Activated T-cell treated with anti-CD3 and anti-CD28 coated beads, Interleukin-2, amount 50 U/mL, for 24 hours (primary cell): ENCODE data around the gene DNAAF1.
A peak's percentile ranks its signal among the peaks of the same experiment; 100 is the strongest.

Source experiments
- DNase-seq: peaks from one replicate; pipeline ENCODE4 v3.0.0-alpha.2; 2020
- H3K27ac Mint-ChIP-seq: 2 replicates; pipeline ENCODE4 v1.8.0; 2020; ENCODE audit warnings: mild to moderate bottlenecking, mixed read lengths
- H3K27me3 Mint-ChIP-seq: 2 replicates; pipeline ENCODE4 v1.8.0; 2020; ENCODE audit warnings: mixed read lengths
- H3K36me3 Mint-ChIP-seq: 2 replicates; pipeline ENCODE4 v1.8.0; 2020; ENCODE audit warnings: low read depth, mixed read lengths
- H3K4me1 Mint-ChIP-seq: 2 replicates; pipeline ENCODE4 v1.8.0; 2020; ENCODE audit warnings: low read depth, mixed read lengths
- H3K4me3 Mint-ChIP-seq: 2 replicates; pipeline ENCODE4 v1.8.0; 2020; ENCODE audit warnings: mild to moderate bottlenecking, moderate library complexity, mixed read lengths
- H3K9me3 Mint-ChIP-seq: 2 replicates; pipeline ENCODE4 v1.8.0; 2020; ENCODE audit warnings: mixed read lengths

Gene DNAAF1

DNA sequence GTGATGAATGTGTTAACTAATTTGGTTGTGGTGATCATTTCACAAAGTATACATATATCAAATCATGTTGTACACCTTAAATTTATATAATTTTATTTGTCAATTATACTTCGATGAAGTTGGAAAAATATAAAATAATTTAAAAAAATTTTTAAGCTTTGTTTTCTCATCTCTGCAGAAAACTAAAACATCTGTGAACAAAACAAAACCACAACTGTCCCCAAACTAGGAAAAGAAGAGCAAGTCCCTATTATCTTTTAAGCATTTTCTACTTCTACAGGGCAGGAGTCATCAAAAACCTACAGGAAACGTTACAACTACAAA is 6.6 kb upstream of the DNAAF1 start:
- Mint-ChIP-seq H3K27me3 (no peaks in the 10 kb centered on the region), H3K4me3 (no peak overlapping the region), H3K9me3 (no peaks in the 10 kb centered on the region), H3K27ac (peak overlapping the region; percentile 72), H3K4me1 (peaks cover 56% of the 10 kb centered on the region), H3K36me3 (peaks cover 3% of the 10 kb centered on the region)
- DNase-seq: no peak

DNA sequence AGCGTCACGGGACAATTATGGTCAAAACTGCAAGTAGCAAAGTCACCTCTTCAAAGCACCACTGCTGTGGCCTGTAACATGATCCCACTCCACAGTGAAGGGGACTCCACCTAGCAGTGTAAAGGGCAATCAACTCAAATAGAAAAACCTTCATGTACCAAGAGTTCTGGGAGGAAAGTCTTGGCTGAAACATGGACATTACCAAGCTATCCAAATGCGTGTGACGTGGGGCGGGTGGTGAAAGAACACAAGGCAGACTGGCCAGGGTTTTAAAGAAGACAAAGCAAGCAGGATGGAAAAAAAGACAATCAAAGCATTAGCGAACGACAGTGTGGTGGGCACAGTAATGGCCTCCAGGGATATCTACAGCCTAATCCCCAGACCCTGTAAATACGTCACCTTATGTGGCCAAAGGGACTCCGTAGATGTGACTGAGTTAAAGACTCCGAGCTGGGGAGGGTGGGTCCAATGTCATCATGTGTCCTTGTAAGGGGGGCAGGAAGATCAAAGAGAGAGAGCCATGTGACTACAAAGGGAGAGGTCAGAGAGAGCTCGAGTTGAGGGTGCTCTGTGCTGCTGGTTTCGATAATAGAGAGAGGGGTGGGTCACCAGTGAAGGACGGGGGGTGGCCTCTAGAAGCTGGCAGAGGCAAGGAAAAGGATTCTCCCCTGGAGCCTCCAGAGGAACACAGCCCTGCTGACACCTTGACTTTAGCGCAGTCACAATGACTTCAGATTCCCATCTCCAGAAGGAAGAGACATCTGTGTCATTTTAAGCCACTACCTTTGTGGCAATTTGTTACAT is 6.1 kb upstream of the DNAAF1 start:
- H3K4me3 Mint-ChIP-seq: peak overlapping the region; percentile 2
- no peak for DNase-seq
- H3K27ac Mint-ChIP-seq: peak overlapping the region; percentile 72
- H3K4me1 Mint-ChIP-seq: peaks cover 57% of the 10 kb centered on the region
- peaks cover under 1% of the 10 kb centered on the region for H3K36me3 Mint-ChIP-seq
- H3K27me3 Mint-ChIP-seq: no peaks in the 10 kb centered on the region
- H3K9me3 Mint-ChIP-seq: no peaks in the 10 kb centered on the region

DNA sequence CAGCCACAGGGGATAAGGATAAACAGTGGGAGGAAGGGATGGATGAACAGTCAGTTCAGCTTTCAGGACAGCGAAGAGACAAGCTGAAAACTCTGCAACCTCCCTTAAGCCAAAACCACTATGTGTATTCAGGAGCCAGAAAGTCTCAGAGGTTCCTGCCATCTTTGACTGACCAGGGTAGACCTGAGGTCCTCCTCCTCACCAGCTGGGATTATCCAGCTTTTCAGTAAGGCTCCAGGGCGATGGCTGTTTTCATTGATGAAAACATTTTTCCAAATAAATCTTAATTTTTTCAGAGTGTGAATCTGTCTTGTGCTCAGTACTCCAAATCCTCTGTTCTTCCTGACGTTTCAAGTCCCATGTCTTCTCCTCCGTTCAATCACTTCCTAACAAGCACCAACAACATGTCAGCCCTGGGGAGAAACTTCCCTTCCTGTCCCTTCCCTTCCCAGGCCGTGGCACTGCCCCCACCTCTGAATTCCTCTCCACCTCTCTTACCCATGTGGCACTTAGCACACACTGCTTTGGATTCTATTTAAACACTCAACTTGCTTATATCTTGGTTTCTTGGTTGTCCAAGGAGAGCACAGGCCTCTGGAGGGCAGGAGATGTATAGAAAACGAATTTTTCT is 5.4 kb upstream of the DNAAF1 start:
- Mint-ChIP-seq H3K9me3 (no peaks in the 10 kb centered on the region), H3K4me3 (no peak overlapping the region), H3K36me3 (peaks cover 5% of the 10 kb centered on the region), H3K27me3 (no peaks in the 10 kb centered on the region), H3K4me1 (peaks cover 61% of the 10 kb centered on the region), H3K27ac (peak overlapping the region; percentile 30)
- DNase-seq: no peak

DNA sequence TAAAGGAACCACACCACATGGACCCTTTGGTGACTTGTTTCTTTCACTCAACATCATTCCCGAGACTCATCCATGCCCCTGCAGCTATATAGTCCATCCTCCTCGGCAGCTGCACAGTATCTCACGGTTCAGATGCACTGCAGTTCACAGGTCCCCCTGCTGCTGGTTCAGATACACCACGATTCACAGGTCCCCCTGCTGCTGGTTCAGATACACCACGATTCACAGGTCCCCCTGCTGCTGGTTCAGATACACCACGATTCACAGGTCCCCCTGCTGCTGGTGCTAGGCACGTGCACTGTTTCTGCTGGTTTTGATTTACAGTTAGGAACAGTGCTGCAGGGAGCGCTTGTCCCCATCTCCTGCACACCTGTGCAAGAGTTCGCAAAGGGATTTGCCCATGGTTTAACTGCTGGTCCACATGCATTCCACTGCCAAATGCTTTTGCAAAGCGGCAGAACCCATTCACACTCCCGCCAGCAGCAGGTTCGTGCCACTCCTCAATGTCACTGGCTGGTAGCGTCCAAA is 3.9 kb upstream of the DNAAF1 start:
- DNase-seq: no peak
- Mint-ChIP-seq H3K4me3 (no peak overlapping the region), H3K36me3 (peaks cover 5% of the 10 kb centered on the region), H3K27ac (no peak overlapping the region), H3K27me3 (no peaks in the 10 kb centered on the region), H3K4me1 (peaks cover 55% of the 10 kb centered on the region), H3K9me3 (no peaks in the 10 kb centered on the region)

DNA sequence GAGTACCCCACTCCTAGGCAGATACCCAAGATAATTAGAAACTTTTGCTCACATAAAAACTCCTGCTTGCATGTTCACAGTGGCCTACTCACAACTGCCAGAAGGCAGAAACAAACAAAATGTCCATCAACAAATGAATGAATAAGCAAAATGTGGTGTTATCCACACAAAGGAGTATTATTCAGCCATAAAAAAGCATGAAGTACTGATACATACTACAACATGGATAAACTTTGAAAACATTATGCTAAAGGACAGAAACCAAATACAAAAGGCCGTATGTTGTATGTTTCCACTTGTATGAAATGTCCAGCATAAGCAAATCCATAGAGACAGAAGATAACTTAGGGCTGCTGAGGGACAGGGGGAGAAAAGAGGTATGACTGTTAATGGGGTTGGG is 2.0 kb upstream of the DNAAF1 start:
- Mint-ChIP-seq H3K27me3 (no peaks in the 10 kb centered on the region), H3K36me3 (peaks cover 5% of the 10 kb centered on the region), H3K4me3 (peak overlapping the region; percentile 96), H3K27ac (no peak overlapping the region), H3K9me3 (no peaks in the 10 kb centered on the region), H3K4me1 (peaks cover 37% of the 10 kb centered on the region)
- DNase-seq: no peak

GRCh38 chr16:84143784-84144199 is 1.3 kb upstream of the DNAAF1 start:
- Mint-ChIP-seq H3K36me3 (peaks cover 5% of the 10 kb centered on the region), H3K9me3 (no peaks in the 10 kb centered on the region), H3K27me3 (no peaks in the 10 kb centered on the region), H3K27ac (peak overlapping the region; percentile 90), H3K4me3 (peak overlapping the region; percentile 96), H3K4me1 (peaks cover 31% of the 10 kb centered on the region)
- DNase-seq: no peak

DNA sequence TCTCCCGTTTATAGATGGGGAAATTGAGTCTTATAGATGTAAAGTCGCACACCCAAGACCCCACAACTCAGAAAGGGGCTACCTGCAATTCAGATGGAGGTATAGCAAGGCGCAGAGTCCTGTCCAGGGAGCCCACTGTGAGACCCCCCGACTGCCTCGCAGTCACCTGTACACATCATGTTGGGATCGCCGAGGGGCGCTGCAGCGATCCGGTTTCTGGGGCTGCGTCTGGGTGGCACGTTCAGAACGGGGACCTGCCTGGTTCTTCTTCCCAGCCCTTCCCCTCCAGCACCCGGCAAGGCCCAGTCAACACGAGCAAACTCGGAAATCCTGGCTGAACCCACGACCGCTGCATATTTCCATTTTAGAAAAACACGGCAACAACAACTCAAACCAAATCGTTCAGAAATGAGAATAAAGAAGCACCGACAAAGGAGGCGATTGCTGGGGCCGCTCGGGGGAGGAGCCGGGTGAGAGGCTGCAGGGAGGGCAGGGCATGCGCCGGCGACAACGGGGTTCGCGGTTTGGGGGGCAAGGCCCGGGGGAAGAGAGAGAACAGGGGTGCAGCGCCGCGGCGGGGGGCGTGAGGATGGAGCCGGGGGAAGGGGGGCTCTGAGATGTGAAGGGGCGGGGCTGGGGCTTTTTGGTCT is 774 bp upstream of the DNAAF1 start:
- peak overlapping the region; percentile 96 for H3K4me3 Mint-ChIP-seq
- peaks cover 26% of the 10 kb centered on the region for H3K4me1 Mint-ChIP-seq
- H3K9me3 Mint-ChIP-seq: no peaks in the 10 kb centered on the region
- peaks cover 5% of the 10 kb centered on the region for H3K36me3 Mint-ChIP-seq
- no peaks in the 10 kb centered on the region for H3K27me3 Mint-ChIP-seq
- peak; percentile 64 for DNase-seq
- H3K27ac Mint-ChIP-seq: peak overlapping the region; percentile 90

DNA sequence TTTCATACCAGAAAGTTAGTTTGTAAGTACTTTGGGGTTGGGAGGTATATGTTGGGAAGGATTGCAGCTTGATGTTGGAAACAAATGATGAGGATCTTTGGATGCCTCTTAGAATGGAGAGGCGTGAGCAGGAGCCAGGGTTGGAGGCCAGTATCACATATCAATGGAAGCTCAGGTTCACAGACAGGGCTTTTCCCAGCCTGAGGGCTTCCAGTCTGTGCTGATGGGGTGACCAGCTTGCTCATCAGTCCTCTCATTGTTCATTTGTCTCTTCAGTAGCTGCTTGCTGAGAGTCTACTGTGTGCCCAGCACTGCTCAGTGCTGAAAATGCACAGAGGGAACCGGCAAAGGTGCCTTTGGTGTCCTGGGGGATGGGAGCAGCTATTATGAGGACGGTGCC is 5.8 kb downstream of the DNAAF1 start:
- DNase-seq: no peak
- Mint-ChIP-seq H3K36me3 (no peaks in the 10 kb centered on the region), H3K4me1 (peaks cover 2% of the 10 kb centered on the region), H3K9me3 (no peaks in the 10 kb centered on the region), H3K4me3 (no peak overlapping the region), H3K27me3 (peaks cover 14% of the 10 kb centered on the region), H3K27ac (no peak overlapping the region)

DNA sequence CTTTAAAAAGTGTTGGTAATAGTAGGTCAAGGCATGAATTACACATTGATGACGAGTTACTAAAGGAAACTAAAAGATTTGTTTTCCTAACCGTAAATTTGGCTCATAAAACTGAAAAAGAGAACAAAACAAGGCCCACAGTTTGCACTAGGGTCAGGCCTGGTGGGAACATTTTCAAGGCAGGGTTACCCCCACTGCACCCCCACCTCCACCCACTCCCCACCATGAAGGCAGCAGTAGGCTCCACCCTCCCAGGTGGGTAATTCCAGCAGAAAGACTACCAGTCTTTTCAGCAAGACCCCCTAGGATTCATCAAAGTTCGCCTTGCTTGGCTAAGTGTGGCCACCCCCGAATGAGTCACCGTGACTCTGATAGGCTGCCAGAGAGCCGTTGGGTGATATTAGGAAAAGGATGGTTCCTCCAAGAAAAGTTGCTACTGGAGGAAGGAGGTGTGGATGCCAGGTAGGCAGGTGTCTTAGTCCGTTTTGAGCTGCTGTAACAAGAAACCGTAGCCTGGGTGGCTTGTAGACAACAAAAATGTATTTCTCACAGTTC is 8.6 kb downstream of the DNAAF1 start:
- Mint-ChIP-seq H3K9me3 (no peaks in the 10 kb centered on the region), H3K36me3 (no peaks in the 10 kb centered on the region), H3K4me3 (no peak overlapping the region), H3K27ac (no peak overlapping the region), H3K4me1 (peaks cover 7% of the 10 kb centered on the region), H3K27me3 (peaks cover 31% of the 10 kb centered on the region)
- DNase-seq: no peak

DNA sequence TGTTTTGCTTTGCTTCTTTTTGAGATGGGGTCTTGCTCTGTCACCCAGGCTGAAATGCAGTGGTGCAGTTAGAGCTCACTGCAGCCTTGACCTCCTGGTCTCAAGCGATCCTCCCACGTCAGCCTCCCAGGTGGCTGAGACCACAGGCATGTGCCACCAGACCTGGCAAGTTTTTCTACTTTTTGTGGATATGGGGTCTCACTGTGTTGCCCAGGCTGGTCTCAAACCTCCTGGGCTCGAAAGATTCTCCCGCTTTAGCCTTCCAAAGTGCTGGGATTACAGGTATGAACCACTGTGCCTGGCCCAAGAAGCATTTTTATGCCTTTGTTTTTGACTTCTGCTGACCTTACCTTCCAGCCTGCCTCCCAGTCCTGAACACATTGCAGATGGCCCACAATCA is 10.1 kb downstream of the DNAAF1 start:
- Mint-ChIP-seq H3K36me3 (no peaks in the 10 kb centered on the region), H3K27me3 (peaks cover 44% of the 10 kb centered on the region), H3K4me3 (no peak overlapping the region)

DNA sequence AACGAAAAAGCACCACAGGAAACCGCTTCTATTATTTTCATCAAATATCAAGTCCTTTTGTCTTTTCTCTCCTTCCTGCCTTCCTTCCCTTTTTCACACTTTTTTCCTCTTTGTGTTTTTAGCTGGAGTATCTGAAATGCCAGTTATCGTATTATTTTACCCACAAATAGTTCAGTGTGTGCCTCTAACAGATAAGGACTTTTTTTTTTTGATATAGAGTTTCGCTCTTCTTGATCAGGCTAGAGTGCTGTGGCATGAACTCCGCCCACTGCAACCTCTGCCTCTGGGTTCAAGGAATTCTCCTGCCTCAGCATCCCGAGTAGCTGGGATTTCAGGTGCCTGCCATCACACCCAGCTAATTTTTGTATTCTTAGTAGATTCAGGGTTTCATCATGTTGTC is 10.7 kb downstream of the DNAAF1 start:
- no peak overlapping the region for H3K4me3 Mint-ChIP-seq
- H3K27me3 Mint-ChIP-seq: peaks cover 44% of the 10 kb centered on the region
- peaks cover 5% of the 10 kb centered on the region for H3K4me1 Mint-ChIP-seq
- no peak overlapping the region for H3K27ac Mint-ChIP-seq
- no peaks in the 10 kb centered on the region for H3K36me3 Mint-ChIP-seq
- DNase-seq: no peak
- H3K9me3 Mint-ChIP-seq: no peaks in the 10 kb centered on the region

More for the DNA sequence above, 10.1 kb downstream of the DNAAF1 start:
- Mint-ChIP-seq H3K4me1 (peaks cover 5% of the 10 kb centered on the region), H3K27ac (no peak overlapping the region), H3K9me3 (no peaks in the 10 kb centered on the region)
- no peak for DNase-seq

- Mint-ChIP-seq H3K4me1 (peaks cover 5% of the 10 kb centered on the region), H3K27me3 (peaks cover 43% of the 10 kb centered on the region), H3K9me3 (no peaks in the 10 kb centered on the region), H3K36me3 (no peaks in the 10 kb centered on the region), H3K27ac (no peak overlapping the region), H3K4me3 (no peak overlapping the region)
- DNase-seq: no peak
Observed at GRCh38 chr16:84156342-84156784, 11.3 kb downstream of the DNAAF1 start.

DNA sequence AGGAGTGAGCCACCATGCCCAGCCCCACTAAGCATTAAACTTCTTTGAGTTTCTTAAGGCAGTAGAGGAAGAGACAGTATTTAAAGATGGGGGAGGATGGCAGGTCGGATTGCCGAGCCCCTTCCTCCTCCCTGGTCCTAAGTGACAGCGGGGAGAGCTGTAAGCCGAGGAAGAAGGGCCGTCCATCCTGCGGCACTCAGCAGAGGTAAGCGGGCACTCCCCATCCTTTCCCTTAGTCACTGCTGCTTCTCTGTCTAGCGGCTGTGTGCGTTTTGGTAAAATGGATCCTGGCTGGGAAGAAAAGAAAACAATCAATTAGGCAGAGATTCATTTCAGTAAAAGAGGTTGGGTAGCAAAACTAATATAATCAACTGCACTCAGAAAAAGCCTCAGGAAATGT is 13.9 kb downstream of the DNAAF1 start:
- Mint-ChIP-seq H3K27ac (no peak overlapping the region), H3K4me3 (no peak overlapping the region), H3K27me3 (peaks cover 54% of the 10 kb centered on the region), H3K4me1 (peaks cover 5% of the 10 kb centered on the region), H3K36me3 (no peaks in the 10 kb centered on the region), H3K9me3 (no peaks in the 10 kb centered on the region)
- no peak for DNase-seq

- peaks cover 57% of the 10 kb centered on the region for H3K27me3 Mint-ChIP-seq
- DNase-seq: no peak
- H3K9me3 Mint-ChIP-seq: no peaks in the 10 kb centered on the region
- H3K36me3 Mint-ChIP-seq: no peaks in the 10 kb centered on the region
- H3K27ac Mint-ChIP-seq: no peak overlapping the region
- peaks cover 5% of the 10 kb centered on the region for H3K4me1 Mint-ChIP-seq
- H3K4me3 Mint-ChIP-seq: no peak overlapping the region
Observed at GRCh38 chr16:84159800-84160199, 14.7 kb downstream of the DNAAF1 start.
